HCT116 (cell line): ENCODE data around the gene PIGP. TPM values are rescaled to one million over a fixed set of nuclear protein-coding genes. Genes with fewer than 3 reads are reported as not detected.

ENCODE experiments used
- ATAC-seq: fragments of 200-7000 bp; cut with Tn5 transposase; 2 replicates; pipeline ENCODE4 v1.9.1; 2020; ENCODE audit warnings: mild to moderate bottlenecking, moderate library complexity
- BruUV-seq: library from RNA; stranded (reverse); fragments of 400-500 nt; replicated peaks from 2 replicates; lab custom pipeline; 2021; lab: Mats Ljungman, UMichigan
- CTCF ChIA-PET: fragments of 300-600 bp; sonication (Branson Sonifier 250); formaldehyde crosslinking; loops from one replicate; lab custom pipeline; 2021; ENCODE audit warnings: antibody characterized with exemption; lab: Charles Lee
- POLR2A ChIA-PET: fragments of 300-600, 350-600 bp; sonication (Branson Sonifier 250); formaldehyde crosslinking; loops from one replicate; lab custom pipeline; 2021; ENCODE audit warnings: antibody characterized with exemption; lab: Charles Lee
- RAD21 ChIA-PET, 2 experiments: fragments of 300-600 bp; sonication (Branson Sonifier 250); formaldehyde crosslinking; loops; one replicate each; lab custom pipeline; 2023; ENCODE audit warnings: low total read pairs in 2 of 2; ENCODE audit not compliant: uncharacterized antibody in 2 of 2, unreplicated experiment in 2 of 2, low non-redundant PET in 1 of 2; lab: Charles Lee
- DNase-seq: peaks from one replicate; pipeline ENCODE4 v3.0.0-alpha.2; 2010; ENCODE audit warnings: low read depth, low spot score
- H2AFZ ChIP-seq: fragments of 200-600 bp; shearing (Covaris generic), sonication (generic); 2 replicates; pipeline ENCODE4 v1.6.1; 2017; ENCODE audit warnings: low read depth, mixed run types, mixed read lengths, antibody characterized with exemption, low read length; ENCODE audit not compliant: poor library complexity, severe bottlenecking
- H3K27ac ChIP-seq: 2 replicates; pipeline ENCODE4 v1.5.1; 2012; ENCODE audit warnings: low read depth, low read length
- H3K27me3 ChIP-seq: fragments of 200-600 bp; sonication (generic); 2 replicates; pipeline ENCODE4 v1.6.1; 2016; ENCODE audit warnings: mixed run types, low read length, mixed read lengths; ENCODE audit not compliant: insufficient read depth
- H3K36me3 ChIP-seq, 2 experiments: fragments of 200-500 bp in 1 of 2; fragments of 200-600 bp in 1 of 2; sonication (Bioruptor generic) in 1 of 2; sonication (generic) in 1 of 2; 2 replicates each; pipeline versions ENCODE4 v1.5.1 to v1.6.1; 2014 to 2016; ENCODE audit warnings: low read length in 2 of 2, inconsistent platforms in 1 of 2, mixed read lengths in 1 of 2, mixed run types in 1 of 2; ENCODE audit not compliant: insufficient read depth in 2 of 2, control insufficient read depth in 1 of 2
- H3K4me1 ChIP-seq, 2 experiments: fragments of 200-600 bp in 1 of 2; sonication (generic) in 1 of 2; 2 replicates each; pipeline versions ENCODE4 v1.5.1 to v1.6.1; 2012 to 2017; ENCODE audit warnings: low read length in 2 of 2, inconsistent platforms in 1 of 2, mild to moderate bottlenecking in 1 of 2, mixed read lengths in 1 of 2, mixed run types in 1 of 2, moderate library complexity in 1 of 2; ENCODE audit not compliant: insufficient read depth in 2 of 2, control insufficient read depth in 1 of 2
- H3K4me2 ChIP-seq: fragments of 200-600 bp; sonication (generic); 2 replicates; pipeline ENCODE4 v1.6.1; 2017; ENCODE audit warnings: mixed run types, low read length, mixed read lengths
- H3K4me3 ChIP-seq, 2 experiments: fragments of 200-600 bp in 1 of 2; sonication (generic) in 1 of 2; replicated peaks in 1 of 2; 2 replicates each; pipeline ENCODE4 v1.5.1; 2011 to 2016; ENCODE audit warnings: low read length in 2 of 2, control low read depth in 1 of 2, low read depth in 1 of 2, mild to moderate bottlenecking in 1 of 2, mixed read lengths in 1 of 2, mixed run types in 1 of 2
- H3K79me2 ChIP-seq: fragments of 200-600 bp; sonication (generic); 2 replicates; pipeline ENCODE4 v1.6.1; 2017; ENCODE audit warnings: mild to moderate bottlenecking, mixed run types, low read length, moderate library complexity, mixed read lengths; ENCODE audit not compliant: insufficient read depth
- H3K9ac ChIP-seq: fragments of 200-600 bp; sonication (generic); 2 replicates; pipeline ENCODE4 v1.6.1; 2016; ENCODE audit warnings: low read length, mixed read lengths
- H3K9me2 ChIP-seq: fragments of 200-600 bp; sonication (generic), shearing (Covaris generic); 2 replicates; pipeline ENCODE4 v1.6.1; 2017; ENCODE audit warnings: mixed run types, mild to moderate bottlenecking, moderate library complexity; ENCODE audit not compliant: insufficient read depth
- H3K9me3 ChIP-seq, 2 experiments: fragments of 200-500 bp in 1 of 2; fragments of 200-600 bp in 1 of 2; sonication (Bioruptor generic) in 1 of 2; sonication (generic) in 1 of 2; 2 replicates each; pipeline ENCODE4 v1.6.1; 2014 to 2017; ENCODE audit warnings: low read length in 2 of 2, mixed read lengths in 2 of 2, inconsistent platforms in 1 of 2, low read depth in 1 of 2, mild to moderate bottlenecking in 1 of 2, mixed run types in 1 of 2, moderate library complexity in 1 of 2; ENCODE audit not compliant: control insufficient read depth in 1 of 2, insufficient read depth in 1 of 2
- H4K20me1 ChIP-seq: fragments of 200-600 bp; sonication (generic), shearing (Covaris generic); 2 replicates; pipeline ENCODE4 v1.6.1; 2017; ENCODE audit warnings: mixed run types, mild to moderate bottlenecking, moderate library complexity; ENCODE audit not compliant: insufficient read depth
- CBX3 ChIP-seq: IDR thresholded peaks from 2 replicates; pipeline ENCODE4 v1.6.1; 2012; ENCODE audit warnings: low read depth
- CEBPB ChIP-seq: IDR thresholded peaks from 2 replicates; pipeline ENCODE4 v1.6.1; 2012; ENCODE audit warnings: low read depth
- ELF1 ChIP-seq: IDR thresholded peaks from 2 replicates; pipeline ENCODE4 v1.6.1; 2012; ENCODE audit warnings: low read depth, borderline replicate concordance
- EZH2 ChIP-seq: fragments of 200-600 bp; sonication (generic); IDR thresholded peaks from 2 replicates; pipeline ENCODE4 v1.6.1; 2017; ENCODE audit warnings: antibody characterized with exemption, mixed run types
- EZH2phosphoT487 ChIP-seq: fragments of 200-600 bp; IDR thresholded peaks from 2 replicates; pipeline ENCODE4 v1.6.1; 2018; ENCODE audit warnings: antibody characterized with exemption, borderline replicate concordance
- FOSL1 ChIP-seq: IDR thresholded peaks from 2 replicates; pipeline ENCODE4 v1.6.1; 2012; ENCODE audit warnings: low read depth
- REST ChIP-seq: IDR thresholded peaks from 2 replicates; pipeline ENCODE4 v1.6.1; 2012; ENCODE audit warnings: low read depth
- SIN3A ChIP-seq: IDR thresholded peaks from 2 replicates; pipeline ENCODE4 v1.6.1; 2012; ENCODE audit warnings: low read depth
- SP1 ChIP-seq: IDR thresholded peaks from 2 replicates; pipeline ENCODE4 v1.6.1; 2012; ENCODE audit warnings: low read depth
- ZNF274 ChIP-seq: fragments of 200-500 bp; sonication (Bioruptor generic); IDR thresholded peaks from 2 replicates; pipeline ENCODE4 v1.6.1; 2014; ENCODE audit warnings: mild to moderate bottlenecking, low read depth, low read length, inconsistent platforms
- intact Hi-C: fragments of 100-400 bp; cut with micrococcal nuclease; formaldehyde crosslinking; loops from 2 replicates; pipeline ENCODE4 v1.10.0; 2022
- total RNA-seq: library from RNA; stranded (reverse); gene quantifications from one replicate; pipeline ENCODE4 v1.2.1, GENCODE V29; 2021; ENCODE audit not compliant: unreplicated experiment
- TF ChIP-seq, protein P1 (sequence below): IDR thresholded peaks from 2 replicates; pipeline ENCODE4 v1.6.1; 2012

The PIGP gene
- total RNA-seq, 1 experiment from 2014 or later = 23.5 TPM

- no peak for TF ChIP-seq REST
- no peak for TF ChIP-seq SP1
- TF ChIP-seq FOSL1 = no peak
- no peak for TF ChIP-seq CBX3
- TF ChIP-seq EZH2phosphoT487 = no peak
- no peak for TF ChIP-seq EZH2
- no peak for TF ChIP-seq ELF1
- TF ChIP-seq CEBPB = no peak
Measured at GRCh38 chr21:37065561-37066177, 7.2 kb downstream of the PIGP start (continued).

DNA sequence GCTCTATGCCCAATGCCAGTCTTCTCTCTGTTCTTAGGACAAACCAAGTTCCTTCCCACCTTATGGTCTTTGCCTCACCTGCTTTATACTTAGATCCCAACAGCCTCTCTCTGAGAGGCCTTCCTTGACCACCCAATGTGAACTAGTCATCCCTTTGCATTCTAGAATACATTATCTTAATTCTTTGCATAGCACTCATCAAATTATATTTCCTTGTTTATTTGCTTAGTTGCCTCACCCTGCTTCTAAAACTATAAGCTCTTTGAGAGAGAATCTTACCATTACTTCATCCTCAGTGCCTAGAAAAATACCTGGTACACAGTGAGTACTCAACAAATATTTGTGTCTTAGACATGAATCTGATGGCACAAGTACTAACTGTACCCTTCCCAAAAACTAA is 8.0 kb downstream of the PIGP start:
- Histone ChIP-seq H3K36me3 (no peaks in the 10 kb centered on the region), H3K79me2 (no peaks in the 10 kb centered on the region), H3K27me3 (no peaks in the 10 kb centered on the region), H3K4me2 (no peak overlapping the region), H2AFZ (no peak overlapping the region), H3K27ac (no peak overlapping the region), H3K9ac (no peak overlapping the region), H3K9me2 (no peaks in the 10 kb centered on the region), H3K9me3 (no peaks in the 10 kb centered on the region), H3K4me3 (no peak overlapping the region), H4K20me1 (no peaks in the 10 kb centered on the region), H3K4me1 (peaks cover 12 to 15% of the 10 kb centered on the region in 2 experiments)
- intact Hi-C loops = no loop called here
- BruUV-seq = no TSS peak
- DNase-seq (no peak), ATAC-seq (no peak)
- TF ChIP-seq SIN3A (no peak), ZNF274 (no peak)
- TF ChIP-seq, protein P1, sequence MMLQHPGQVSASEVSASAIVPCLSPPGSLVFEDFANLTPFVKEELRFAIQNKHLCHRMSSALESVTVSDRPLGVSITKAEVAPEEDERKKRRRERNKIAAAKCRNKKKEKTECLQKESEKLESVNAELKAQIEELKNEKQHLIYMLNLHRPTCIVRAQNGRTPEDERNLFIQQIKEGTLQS = no peak
- ChIA-PET RAD21 (no interaction called here), CTCF (no interaction called here), POLR2A (no interaction called here)
